ENCODE measurements around the gene GALNT4.

GALNT4 gene

DNA sequence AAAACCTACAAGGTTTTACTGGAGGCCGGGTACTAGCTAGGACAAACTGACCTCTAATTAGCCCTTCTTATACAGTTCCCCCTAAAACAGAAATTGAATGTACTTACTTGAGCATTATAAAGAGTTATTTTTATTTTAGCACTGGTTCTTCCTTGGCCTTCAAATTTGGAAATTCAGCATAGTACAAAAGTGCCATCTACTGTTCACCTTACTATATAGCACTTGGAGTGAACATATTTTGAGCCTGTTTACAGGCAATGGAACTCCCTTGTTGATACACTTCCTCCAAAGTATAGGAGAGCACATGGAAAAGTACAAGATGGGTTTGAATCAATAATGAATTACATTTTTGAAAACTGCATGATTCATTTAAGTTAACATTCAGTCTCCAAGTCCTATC lies 5.1 kb upstream of the GALNT4 start:
- peak; percentile 55 for DNase-seq (ENCODE audit: low spot score)

DNA sequence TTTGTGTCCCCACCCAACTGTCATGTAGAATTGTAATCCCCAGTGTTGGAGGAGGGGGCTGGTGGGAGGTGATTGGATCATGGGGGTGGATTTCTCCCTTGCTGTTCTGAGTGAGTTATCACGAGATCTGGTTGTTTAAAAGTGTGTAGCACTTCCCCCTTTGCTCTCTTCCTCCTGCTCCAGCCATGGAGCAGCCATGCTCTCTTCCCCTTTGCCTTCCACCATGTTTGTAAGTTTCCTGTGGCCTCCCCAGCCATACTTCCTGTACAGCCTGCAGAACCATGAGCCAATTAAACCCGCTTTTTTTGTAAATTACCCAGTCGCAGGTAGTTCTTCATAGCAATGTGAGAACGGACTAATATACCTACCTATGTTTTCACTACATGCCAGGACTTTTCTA lies 3.8 kb upstream of the GALNT4 start:
- no peak for DNase-seq (ENCODE audit: low spot score)

DNA sequence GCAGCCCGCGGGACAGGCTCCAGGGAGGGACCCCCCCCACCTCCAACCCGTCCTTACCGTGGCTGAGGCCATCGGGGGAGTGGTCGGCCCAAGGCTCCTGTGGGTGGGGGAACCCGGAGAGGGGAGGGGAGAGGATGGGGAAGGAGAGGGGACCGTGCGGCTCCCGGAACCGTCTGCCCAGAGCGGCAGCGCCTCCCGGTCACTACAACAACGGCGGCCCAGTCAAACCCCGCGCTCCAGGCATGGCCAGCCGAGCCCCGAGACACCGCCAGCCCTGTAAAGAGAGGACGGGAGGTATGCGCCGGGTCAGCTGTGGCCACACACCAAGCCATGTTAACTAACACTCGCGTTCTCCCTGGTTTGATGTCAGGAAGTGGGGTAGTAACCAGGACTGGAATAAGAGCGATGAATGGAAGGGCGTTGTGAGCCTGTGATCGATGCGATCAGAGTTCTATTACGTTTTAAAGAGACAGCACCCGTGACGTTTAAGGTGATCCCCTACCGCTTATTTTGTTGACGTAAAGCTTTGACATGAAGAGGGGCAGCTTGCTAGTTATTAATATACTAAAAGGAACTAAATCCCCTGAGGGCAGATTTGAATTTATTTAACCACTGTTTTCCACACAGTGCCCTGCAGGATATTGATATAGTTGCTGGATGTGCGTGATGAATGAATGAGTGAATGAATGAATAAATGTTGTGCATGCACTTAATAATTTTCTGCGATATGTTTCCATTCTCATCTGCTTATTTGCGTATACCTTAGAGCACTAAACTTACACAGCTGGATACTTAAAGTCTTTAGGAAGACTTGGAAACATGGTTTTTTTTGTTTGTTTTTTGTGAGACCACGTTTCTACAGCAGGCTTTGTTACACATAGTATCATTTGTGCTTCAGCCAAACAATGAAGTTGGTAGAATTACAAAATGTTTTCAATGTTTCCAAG lies 1.5 kb upstream of the GALNT4 start, which contains the start of gene POC1B:
TSS of gene POC1B (minus strand) at position 224 of the 947 bp plus-strand sequence. CDS start at position 72, 152 bp downstream.
- peak; percentile 92 for DNase-seq (ENCODE audit: low spot score)

DNA sequence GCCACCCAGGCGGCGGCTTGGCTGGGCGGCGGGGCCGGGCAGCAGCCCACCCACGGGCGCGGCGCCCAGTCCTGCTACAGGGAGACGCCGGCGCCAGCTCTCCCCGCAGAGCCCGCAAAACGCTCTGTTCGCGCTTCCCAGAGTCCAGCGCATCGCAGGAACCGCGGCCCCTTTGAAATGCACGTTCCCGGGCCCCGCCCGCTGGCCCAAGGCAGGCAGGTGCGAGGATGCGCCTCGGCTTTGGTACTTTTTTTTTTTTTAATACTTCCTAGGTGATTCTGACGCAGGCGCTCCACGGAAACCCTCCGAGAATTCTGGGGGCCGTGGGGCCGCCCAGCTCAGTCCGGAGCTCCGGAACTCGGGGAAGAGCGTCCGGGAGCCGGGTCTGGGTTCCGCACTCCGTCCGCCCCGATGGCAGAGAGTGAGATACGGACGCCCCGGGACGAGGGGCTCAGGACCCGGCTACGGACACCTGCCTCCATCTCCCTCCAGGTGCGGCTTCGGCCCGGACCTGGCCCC lies 768 bp upstream of the GALNT4 start:
- peak; percentile 60 for DNase-seq (ENCODE audit: low spot score)

DNA sequence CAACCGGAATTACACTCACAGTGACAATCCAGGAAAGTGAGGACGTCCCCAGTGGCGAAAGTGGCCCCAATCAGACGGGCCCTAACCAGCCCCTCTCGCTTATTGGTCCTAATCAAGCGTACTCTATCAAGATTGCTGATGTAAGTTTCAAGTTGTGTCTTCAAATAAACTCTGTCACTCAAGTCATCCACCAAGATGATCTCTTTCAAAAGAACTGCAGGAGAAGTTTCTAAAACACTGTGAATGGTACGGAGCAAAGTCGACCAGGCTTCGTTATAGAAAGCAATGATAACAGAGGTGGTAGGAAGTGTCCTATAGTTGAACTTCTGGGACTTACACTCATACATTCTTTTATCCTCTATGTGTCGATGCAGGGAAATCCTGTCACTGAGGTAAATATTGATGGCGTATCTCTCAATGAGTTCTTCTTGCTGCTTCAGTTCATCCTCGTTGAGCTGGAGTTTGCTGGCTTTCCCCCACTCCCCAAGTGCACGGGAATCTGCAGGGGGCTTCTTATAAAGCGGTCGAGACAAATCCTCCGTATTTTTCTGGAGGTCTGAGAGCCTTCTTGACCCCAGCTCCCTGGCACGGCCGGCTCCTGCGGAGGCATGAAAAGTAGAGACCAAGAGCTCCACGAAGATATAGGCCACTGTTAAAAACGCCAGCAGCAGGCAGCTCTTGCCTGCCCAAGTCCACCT lies 604 bp downstream of the GALNT4 start:
- DNase-seq (ENCODE audit: low spot score), result no peak

DNA sequence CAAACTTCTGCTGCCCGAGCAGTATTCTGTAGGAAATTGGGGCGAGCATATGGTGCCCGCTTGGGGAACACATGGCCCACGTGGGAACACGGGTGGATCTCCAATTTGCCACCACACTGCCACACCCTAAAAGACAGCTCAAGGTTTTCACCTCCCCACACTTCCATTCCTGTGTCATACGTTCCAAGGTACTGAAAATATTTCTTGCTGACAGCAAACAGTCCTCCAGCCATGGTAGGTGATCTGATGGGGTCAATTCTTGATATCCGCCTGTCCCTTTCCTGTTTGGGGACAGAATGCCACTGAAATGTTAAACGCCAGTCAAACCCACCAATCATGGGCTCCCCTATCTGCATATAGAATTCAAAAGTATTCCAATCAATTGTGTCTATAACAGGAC lies 1.2 kb downstream of the GALNT4 start:
- DNase-seq (ENCODE audit: low spot score), result no peak

DNA sequence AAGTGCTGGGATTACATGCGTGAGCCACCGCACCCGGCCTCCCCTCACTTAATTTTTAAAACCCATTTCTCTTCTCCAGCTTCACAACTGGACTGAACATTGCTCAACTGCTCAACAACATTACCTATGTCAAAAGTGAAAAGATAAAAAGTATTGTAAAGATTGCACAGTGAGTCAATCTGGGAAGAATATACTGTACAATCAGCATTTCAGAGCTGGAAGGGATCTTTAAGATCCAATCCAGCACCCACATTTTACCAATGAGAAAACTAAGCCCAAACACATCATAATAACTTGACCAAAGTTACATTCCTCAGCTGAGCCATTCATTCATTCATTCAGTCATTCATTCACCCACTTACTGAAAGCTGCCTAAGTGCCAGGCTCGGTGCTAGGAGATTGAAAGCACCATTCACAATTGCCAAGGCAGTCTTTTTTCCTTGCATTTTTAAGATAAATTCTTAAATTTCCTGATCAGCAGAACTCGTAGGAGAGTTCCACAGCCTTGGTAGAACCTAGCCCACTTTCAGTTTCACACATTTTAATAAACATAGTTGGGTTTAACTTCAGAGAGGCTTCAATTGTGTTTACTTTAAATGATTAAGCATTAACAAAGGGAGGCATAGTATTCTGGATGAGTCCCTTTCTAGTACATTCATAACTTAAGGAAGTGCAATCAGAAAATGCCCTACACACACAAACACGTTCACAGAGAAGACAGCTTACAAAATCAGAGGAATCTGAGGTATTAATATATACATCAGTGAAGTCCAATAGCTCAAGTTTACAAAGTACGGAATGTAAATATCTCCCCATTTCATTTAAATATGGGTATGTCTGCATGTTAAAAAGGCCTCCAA lies 3.0 kb downstream of the GALNT4 start:
- DNase-seq (ENCODE audit: low spot score), result no peak

DNA sequence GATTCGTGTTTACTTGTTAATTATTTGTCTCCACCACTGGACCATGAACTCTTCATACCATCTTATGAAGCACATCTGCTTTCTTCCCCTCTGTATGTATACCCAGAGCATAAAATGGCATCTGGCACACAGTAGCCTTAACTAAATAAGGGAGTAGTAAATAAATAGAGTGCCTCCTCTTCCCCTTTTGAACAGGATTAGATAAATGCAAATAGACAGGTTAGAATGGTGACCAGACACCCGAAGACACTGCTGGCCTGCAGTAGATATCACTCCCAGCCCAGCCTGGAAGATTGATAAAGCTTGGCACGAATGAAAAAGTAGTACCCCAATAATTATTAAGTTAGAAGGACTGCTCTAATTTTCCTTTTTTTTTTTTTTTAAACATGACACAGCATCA lies 6.9 kb downstream of the GALNT4 start:
- no peak for DNase-seq (ENCODE audit: low spot score)

DNA sequence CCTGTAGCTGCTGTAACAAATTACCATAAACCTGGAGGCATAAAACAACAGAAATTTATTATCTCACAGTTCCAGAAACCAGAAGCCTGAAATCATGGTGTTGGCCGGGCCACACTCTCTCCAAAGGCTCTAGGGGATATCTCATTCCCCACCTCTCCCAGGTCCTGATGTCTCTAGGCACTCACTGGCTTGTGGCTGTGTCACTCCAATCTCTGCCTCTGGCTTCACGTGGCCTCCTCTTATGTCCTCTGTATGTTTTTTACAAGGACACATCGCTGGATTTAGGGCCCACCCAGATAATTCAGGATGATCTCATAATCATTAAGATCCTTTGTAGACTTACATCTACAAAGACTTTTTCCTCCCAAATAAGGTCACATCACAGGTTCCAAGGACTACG lies 8.0 kb downstream of the GALNT4 start:
- DNase-seq (ENCODE audit: low spot score), result no peak

DNA sequence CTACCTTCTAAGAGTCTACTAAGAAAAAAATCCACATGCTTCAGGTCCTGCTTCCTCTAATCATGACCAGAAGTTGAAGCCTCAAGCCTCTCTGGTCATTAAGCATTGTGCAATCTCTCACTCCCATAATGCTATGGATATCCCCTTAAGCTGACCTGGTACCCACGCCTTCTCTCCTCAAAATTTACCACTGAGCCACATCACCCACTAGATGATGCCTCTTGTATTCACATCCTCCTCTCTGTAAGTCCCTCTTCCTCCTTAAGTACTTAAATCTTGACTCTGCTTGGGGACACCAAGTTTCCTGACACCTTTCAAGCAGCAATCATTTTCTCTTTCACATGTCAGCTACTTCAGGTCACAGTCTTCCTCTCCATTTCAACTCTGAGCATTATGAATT lies 9.8 kb downstream of the GALNT4 start:
- DNase-seq (ENCODE audit: low spot score), result no peak

DNA sequence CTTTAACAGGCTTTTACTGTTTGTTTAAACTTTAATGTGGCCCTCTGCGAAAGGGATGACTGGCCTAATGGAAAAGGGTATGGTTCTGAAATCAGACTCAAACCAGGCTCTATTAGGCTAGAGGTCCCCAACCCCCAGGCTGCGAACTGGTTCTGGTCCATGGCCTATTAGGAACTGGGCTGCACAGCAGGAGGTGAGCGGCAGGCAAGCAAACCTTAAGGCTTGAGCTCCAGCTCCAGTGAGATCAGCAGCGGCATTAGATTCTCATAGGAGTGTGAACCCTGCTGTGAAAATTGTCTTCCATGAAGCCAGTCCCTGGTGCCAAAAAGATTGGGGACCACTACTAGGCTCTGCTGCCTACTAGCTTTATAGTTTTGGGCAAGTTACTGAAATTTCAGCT lies 11.1 kb downstream of the GALNT4 start:
- no peak for DNase-seq (ENCODE audit: low spot score)

DNA sequence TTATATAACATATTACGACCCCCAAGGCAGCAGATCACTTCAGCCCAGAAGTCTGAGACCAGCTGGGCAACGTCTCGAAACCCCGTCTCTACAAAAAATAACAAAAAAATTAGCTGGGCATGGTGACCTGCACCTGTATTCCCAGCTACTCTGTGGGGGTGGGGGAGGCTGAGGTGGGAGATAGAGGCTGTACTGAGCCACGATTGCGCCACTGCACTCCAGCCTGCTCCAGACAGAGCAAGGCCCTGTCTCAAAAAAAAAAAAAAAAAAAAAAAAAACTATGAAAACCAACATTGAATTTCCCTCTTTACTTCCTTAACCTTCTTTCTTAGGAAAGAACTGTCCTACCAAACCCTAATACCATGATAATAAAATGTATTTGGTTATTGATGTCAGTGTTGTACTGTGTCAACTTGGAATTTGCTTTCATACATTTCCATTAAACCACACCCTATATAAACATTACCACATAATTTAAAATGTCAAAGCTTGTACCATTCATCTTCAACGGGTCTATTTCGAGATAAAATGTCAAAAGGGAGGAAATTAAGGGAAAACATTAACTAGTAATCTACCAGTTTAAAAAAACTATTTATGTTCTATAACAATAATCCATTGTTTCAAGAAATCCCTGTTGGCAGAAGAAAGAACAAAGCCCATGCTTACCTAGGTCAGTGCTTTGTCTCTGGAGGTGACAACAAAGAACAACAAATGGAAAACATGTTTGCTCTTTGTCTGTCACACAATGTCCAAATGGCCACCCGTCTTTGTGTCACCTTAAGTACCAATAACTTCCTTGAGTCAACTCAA lies 17.4 kb downstream of the GALNT4 start:
- DNase-seq (ENCODE audit: low spot score), result no peak

DNA sequence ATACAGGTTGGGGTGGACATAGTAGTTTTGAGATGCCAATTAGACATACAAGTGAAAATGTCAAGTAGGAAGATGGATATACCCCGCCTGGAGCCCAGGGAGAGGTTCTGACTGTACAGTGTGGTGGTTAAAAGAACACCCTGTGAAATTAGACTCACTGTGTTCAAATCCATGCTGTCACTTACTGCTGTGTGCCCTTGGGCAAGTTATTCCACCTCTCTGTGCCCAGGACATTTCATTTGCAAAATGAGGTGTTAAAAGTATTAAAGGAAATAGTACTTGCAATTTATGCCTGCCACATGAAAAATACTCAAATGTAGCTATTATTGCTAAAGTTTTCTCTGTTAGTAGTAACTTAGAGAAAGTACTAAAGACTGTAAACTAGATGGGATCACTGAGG lies 18.5 kb downstream of the GALNT4 start:
- no peak for DNase-seq (ENCODE audit: low spot score)

DNA sequence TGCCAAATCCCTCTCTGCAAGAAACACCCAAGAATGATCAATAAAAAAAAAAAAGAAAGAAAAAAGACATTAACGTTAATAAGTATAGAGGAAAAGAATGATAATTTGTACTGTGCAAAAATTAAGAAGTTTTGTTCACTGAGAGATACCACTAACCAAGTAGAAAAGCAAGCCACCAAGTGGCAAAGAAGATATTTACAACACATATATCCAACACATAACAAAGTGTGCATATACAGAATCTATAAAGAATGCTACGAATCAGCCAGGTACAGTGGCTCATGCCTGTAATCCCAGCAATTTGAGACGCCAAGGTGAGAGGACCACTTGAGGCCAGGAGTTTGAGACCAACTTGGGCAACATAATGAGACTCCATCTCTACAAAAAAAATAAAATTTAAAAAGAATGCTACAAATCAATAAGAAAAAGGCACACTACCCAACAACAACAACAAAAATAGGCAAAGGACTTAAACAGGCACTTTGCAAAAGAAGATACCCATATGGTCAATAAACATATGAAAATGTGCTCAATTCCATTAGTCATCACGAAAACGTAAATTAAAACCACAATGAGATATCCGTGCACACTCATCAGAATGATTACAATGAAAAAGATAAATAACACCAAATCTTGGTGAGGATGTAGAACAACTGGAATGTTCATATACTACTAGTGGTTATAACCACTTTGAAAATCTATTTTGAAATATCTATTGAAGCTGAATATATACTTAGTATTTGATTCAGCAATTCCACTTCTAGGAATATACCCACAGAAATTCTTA lies 19.8 kb downstream of the GALNT4 start:
- DNase-seq (ENCODE audit: low spot score), result no peak

DNA sequence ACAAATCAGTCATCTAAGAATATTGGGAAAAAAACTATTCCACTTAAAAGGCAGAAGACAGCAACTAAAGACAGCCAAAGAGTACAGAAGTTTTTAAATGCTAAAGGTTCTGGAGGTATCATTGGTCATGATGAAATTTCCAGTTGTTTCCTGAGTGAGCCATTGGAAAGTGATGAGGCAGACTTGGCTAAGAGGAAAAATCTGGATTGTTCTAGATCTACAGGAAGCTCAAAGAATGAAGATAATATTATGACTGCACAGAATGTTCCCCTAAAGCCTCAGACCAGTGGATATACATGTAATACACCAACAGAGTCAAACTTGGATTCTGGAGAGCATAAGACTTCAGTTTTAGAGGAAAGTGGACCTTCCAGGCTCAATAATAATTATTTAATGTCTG lies 22.8 kb downstream of the GALNT4 start:
- DNase-seq (ENCODE audit: low spot score), result no peak

DNA sequence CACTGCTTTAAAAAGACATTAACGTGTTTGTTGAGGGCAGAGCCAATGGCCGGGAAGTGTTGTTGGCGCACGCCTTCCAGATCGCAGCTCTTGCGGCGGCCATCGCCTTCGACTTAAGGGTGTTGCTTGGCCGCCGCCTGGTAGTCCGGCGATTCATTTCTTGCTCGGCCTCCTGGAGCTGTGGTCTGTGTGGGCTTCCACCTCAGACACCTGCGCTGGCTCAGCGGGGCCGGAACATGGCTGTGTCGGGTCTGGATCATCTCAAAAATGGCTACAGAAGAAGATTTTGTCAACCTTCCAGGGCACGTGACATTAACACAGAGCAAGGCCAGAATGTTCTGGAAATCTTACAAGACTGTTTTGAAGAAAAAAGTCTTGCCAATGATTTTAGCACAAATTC lies 24.7 kb downstream of the GALNT4 start:
- no peak for DNase-seq (ENCODE audit: low spot score)

DNA sequence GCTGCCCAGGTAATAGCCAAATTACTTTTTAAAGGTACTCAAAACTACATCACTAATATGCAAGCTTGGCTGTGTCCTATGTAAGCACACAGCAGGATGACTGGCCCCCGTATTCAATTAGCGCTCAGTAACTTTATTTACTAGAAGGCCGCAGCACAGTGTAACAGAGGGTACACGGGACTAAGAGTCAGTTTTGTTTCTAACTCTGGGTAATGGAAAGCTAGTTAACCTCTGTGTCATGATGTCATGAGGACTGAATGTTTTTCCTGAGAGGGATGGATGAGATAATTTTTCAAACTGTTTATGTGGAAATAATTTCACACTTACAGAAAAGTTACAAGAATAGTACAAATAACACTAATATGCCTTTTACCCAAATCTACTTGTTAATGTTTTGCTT lies 27.1 kb downstream of the GALNT4 start:
- no peak for DNase-seq (ENCODE audit: low spot score)

DNA sequence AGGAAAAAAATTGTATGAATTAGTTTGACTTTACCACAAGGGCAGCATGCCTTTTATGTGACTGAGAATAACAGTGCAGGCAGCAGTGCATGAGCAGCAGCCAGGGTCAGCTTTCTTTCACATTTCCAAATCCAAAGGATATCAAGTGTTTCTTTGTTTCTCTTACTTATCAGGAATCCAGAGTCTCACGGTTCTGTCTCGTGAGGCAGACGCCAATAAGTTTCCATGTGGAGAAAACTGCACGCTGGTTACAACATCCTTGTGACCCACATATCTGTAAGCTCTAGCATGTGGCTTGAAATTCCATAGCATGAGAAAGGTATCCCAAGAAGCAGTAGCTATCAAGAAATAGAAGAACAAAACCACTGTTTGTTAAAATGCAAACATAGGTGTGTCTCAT lies 27.6 kb downstream of the GALNT4 start:
- no peak for DNase-seq (ENCODE audit: low spot score)

DNA sequence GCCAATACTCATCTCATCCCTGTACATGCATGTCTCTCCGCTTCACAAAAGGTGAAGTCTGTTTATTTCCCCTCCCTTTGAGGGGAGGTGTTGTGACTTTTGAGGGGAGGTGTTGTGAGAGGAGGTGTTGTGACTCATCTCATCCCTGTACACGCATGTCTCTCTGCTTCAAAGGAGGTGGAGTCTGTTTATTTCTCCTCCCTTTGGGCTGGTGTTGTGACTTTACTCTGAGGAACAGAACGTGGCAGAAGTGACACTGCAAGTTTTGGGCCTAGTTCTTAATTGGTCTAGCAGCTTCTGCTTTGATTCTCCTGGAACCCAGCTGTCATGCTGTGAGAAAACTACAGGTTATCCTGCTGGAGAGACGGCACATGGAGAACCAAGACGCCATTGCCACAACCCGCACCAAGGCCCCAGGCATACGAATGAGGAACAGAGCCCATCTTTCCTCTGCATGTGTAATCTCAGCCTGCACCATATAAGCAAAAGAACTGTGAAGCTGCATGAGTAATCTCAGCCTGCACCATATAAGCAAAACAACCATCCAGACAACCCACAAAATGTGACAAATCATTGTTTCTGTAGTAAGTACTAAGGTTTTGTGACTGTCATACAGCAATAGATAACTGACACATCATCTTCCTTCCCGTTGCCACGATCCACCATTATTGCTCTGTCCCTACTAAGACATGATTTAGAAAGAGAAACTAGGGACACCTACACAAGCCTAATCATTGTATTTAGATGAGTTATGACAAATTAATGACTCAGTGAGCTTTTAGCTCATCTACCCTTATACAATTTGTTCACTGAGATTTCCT lies 30.0 kb downstream of the GALNT4 start:
- DNase-seq (ENCODE audit: low spot score), result no peak

Data from SW480 (cell line).